Lung (tissue), 12 donors: ENCODE measurements around the gene SDK2. TPM values are rescaled to one million over a fixed set of nuclear protein-coding genes. Genes with fewer than 3 reads are reported as not detected.

Experiments
- ATAC-seq: fragments of 200-7000 bp; cut with Tn5 transposase; one replicate; pipeline ENCODE4 v1.9.1; 2020; ENCODE audit warnings: moderate number of reproducible peaks; ENCODE audit not compliant: insufficient read depth, low FRiP score
- DNase-seq, 3 donors: peaks; one replicate each; pipeline ENCODE4 v3.0.0-alpha.2; 2013 to 2017
- H3K27ac ChIP-seq, 2 donors: one replicate each; pipeline ENCODE4 v1.5.1; 2013; ENCODE audit warnings: mild to moderate bottlenecking in 2 of 2, moderate library complexity in 2 of 2, control low read depth in 1 of 2, inconsistent platforms in 1 of 2, low read depth in 1 of 2, low read length in 1 of 2
- H3K27me3 ChIP-seq, 3 donors: one replicate each; pipeline ENCODE4 v1.5.1; 2013; ENCODE audit warnings: low read length in 2 of 3; ENCODE audit not compliant: control insufficient read depth in 3 of 3, insufficient read depth in 3 of 3
- H3K36me3 ChIP-seq, 4 donors: one replicate each; pipeline ENCODE4 v1.5.1; 2013; ENCODE audit warnings: low read length in 4 of 4, mild to moderate bottlenecking in 1 of 4, moderate library complexity in 1 of 4; ENCODE audit not compliant: control insufficient read depth in 4 of 4, insufficient read depth in 4 of 4
- H3K4me1 ChIP-seq, 5 donors: one replicate each; pipeline ENCODE4 v1.5.1; 2013; ENCODE audit warnings: low read length in 5 of 5, mild to moderate bottlenecking in 2 of 5, moderate library complexity in 1 of 5; ENCODE audit not compliant: control insufficient read depth in 5 of 5, insufficient read depth in 5 of 5
- H3K4me3 ChIP-seq: one replicate; pipeline ENCODE4 v1.5.1; 2013; ENCODE audit warnings: mild to moderate bottlenecking, control low read depth, moderate library complexity
- H3K9ac ChIP-seq, 2 donors: one replicate each; pipeline ENCODE4 v1.5.1; 2013; ENCODE audit warnings: low read length in 2 of 2, control low read depth in 1 of 2; ENCODE audit not compliant: insufficient read depth in 1 of 2
- H3K9me3 ChIP-seq, 4 donors: one replicate each; pipeline ENCODE4 v1.5.1; 2013; ENCODE audit warnings: low read length in 3 of 4, mild to moderate bottlenecking in 1 of 4, moderate library complexity in 1 of 4; ENCODE audit not compliant: control insufficient read depth in 4 of 4, insufficient read depth in 3 of 4
- WGBS, 2 donors: extraction: QIAGEN DNeasy Blood & Tissue Kit; methylation state at CpG; one replicate each; pipeline ENCODE4 v1.1.7; 2013; 5-methylcytosine and 5-hydroxymethylcytosine counted together
- polyA plus RNA-seq, 2 donors: library from polyadenylated mRNA; stranded (reverse); fragments of 200-250 nt; gene quantifications; one replicate each; pipeline ENCODE4 v1.2.1, GENCODE V29; 2013
- total RNA-seq, 2 donors: library from RNA; depleted of rRNA in 1 of 2; stranded (reverse); fragments of >200 nt in 1 of 2; gene quantifications; one replicate each; pipeline ENCODE4 v1.2.1, GENCODE V29; 2014 to 2021
- TF ChIP-seq, protein P1 (sequence below): IDR thresholded peaks from 2 replicates; pipeline ENCODE4 v1.5.1; 2012; ENCODE audit warnings: mild to moderate bottlenecking; ENCODE audit errors: control extremely low read depth, extremely low read depth
- donor health status: control.
- donor health status: control.
- donor health status: Bipolar disorder and iron deficiency.
- donor health status: healthy.
- donor health status: DM: yes; HTN: yes; CAD: no.

Gene SDK2
- total and polyA plus RNA-seq, 4 donors: 0.91 to 41.7 (median 4.3) TPM

DNA sequence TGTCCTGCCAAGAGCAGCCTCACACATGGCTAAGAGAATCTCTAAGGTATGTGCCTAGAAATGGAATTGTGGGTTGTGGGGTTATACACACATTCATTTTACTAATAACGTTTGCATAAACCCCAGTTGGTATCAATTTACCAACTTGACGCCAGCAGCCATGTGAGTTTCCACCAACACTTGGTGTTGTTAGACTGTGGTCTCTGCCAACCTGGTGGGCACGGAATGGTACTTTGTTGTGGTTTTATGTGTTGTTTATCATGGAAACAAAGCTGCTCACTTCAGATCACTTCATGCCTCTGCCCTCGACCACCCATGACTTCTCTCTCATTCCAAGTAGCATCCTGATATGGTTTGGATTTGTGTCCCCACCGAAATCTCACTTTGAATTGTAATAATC, 180.4 kb downstream of the SDK2 start:
- 79 to 90% methylated on average over 5 of the region's 5 CpGs for WGBS, 2 donors
- DNase-seq: no peak
- ATAC-seq: no peak
- no peak overlapping the region for H3K9ac ChIP-seq
- H3K4me1 ChIP-seq: peaks cover 0 to 5% (median 0%) of the 10 kb centered on the region in 5 donors
- peaks cover 0 to 4% (median 1%) of the 10 kb centered on the region in 4 donors for H3K9me3 ChIP-seq
- TF ChIP-seq, protein P1, sequence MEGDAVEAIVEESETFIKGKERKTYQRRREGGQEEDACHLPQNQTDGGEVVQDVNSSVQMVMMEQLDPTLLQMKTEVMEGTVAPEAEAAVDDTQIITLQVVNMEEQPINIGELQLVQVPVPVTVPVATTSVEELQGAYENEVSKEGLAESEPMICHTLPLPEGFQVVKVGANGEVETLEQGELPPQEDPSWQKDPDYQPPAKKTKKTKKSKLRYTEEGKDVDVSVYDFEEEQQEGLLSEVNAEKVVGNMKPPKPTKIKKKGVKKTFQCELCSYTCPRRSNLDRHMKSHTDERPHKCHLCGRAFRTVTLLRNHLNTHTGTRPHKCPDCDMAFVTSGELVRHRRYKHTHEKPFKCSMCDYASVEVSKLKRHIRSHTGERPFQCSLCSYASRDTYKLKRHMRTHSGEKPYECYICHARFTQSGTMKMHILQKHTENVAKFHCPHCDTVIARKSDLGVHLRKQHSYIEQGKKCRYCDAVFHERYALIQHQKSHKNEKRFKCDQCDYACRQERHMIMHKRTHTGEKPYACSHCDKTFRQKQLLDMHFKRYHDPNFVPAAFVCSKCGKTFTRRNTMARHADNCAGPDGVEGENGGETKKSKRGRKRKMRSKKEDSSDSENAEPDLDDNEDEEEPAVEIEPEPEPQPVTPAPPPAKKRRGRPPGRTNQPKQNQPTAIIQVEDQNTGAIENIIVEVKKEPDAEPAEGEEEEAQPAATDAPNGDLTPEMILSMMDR: no peak
- no peaks in the 10 kb centered on the region for H3K36me3 ChIP-seq
- H3K27ac ChIP-seq: no peak overlapping the region
- no peak overlapping the region for H3K4me3 ChIP-seq
- H3K27me3 ChIP-seq: no peaks in the 10 kb centered on the region

GRCh38 chr17:73462823-73463222, 181.4 kb downstream of the SDK2 start:
- TF ChIP-seq, protein P1: no peak
- no peaks in the 10 kb centered on the region for H3K36me3 ChIP-seq
- DNase-seq (no peak), ATAC-seq (no peak)
- WGBS, 2 donors: 70 to 77% methylated on average over 8 of the region's 8 CpGs
- peaks cover 0 to 5% (median 0%) of the 10 kb centered on the region in 5 donors for H3K4me1 ChIP-seq
- H3K27me3 ChIP-seq: no peaks in the 10 kb centered on the region
- no peak overlapping the region for H3K27ac ChIP-seq
- H3K9me3 ChIP-seq: peaks cover 0 to 4% (median 1%) of the 10 kb centered on the region in 4 donors
- no peak overlapping the region for H3K9ac ChIP-seq
- H3K4me3 ChIP-seq: no peak overlapping the region

GRCh38 chr17:73459980-73460379, 184.3 kb downstream of the SDK2 start:
- 77 to 90% methylated on average over 7 of the region's 7 CpGs for WGBS, 2 donors
- no peak overlapping the region for H3K27ac ChIP-seq
- DNase-seq (no peak), ATAC-seq (no peak)
- peaks cover 0 to 4% (median 0%) of the 10 kb centered on the region in 3 donors for H3K27me3 ChIP-seq
- TF ChIP-seq, protein P1: no peak
- H3K9ac ChIP-seq: no peak overlapping the region
- peaks cover 0 to 6% (median 1%) of the 10 kb centered on the region in 4 donors for H3K9me3 ChIP-seq
- H3K4me1 ChIP-seq: no peaks in the 10 kb centered on the region
- H3K36me3 ChIP-seq: no peaks in the 10 kb centered on the region
- H3K4me3 ChIP-seq: no peak overlapping the region

DNA sequence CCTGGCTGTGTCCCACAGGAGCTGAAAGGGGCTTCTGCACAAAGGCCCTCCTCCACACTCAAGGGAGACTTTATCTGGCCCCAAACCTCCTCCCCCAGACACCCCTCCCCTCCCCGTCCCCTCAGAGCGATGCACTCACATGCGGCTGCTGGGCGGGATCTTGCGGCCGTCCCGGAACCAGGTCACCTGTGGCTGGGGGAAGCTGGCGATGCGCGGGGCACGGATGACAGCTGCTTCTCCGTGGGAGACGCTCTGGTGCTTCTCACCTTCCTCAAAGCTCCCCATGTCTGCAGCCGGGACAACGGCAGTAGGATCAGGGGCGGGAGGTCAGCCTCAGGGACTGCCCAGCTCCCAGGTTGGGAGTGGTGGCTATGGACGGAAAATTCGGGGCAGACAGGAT, 188.5 kb downstream of the SDK2 start:
- ATAC-seq (no peak), DNase-seq (no peak)
- no peak overlapping the region for H3K4me3 ChIP-seq
- H3K27ac ChIP-seq: no peak overlapping the region
- H3K9ac ChIP-seq: no peak overlapping the region
- TF ChIP-seq, protein P1: no peak
- peaks cover 0 to 15% (median 1%) of the 10 kb centered on the region in 4 donors for H3K9me3 ChIP-seq
- H3K4me1 ChIP-seq: no peaks in the 10 kb centered on the region
- H3K36me3 ChIP-seq: no peaks in the 10 kb centered on the region
- peaks cover 0 to 4% (median 0%) of the 10 kb centered on the region in 3 donors for H3K27me3 ChIP-seq
- 67 to 83% methylated on average over 18 of the region's 18 CpGs for WGBS, 2 donors
